ENCODE results near the gene CTR9.

DNA sequence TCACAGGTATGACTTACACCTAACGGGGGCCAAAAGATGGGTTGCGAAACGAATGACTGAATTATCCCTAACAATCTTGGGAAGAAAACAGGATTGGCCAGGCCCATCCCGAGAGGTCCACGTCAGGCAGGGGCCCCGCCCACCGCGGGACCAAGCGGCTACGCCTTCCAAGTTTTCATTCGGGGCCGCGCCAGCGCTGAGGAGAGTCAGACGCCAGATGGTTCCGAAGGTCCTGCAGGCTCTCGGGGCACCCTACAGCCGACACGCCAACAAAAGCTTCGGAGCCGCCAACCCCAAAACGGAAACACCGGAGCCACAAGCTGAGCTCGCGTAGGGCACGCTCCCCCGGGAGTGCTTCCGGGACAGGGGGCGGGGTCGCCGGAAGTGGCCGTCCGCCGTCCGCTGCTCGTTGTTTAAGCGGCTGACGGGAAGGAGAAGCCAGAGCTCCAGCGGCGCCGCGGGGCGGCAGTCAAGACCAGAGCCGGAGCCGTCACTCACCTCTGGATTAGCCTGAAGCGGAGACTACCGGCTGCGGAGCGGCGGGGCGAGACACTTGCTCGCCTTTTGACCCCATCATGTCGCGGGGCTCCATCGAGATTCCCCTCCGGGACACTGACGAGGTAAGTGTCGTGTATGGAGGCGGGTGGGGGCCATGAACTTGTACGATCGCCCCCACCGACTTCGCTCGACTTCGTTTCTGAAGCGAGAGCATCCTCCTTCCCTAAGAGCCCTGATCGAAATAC is at the start of gene CTR9:
- peak; percentile 40 for TF ChIP-seq CTCF (IDR thresholded peaks at IDR 0.05; ENCODE audit: low read depth, low read length)
- TF ChIP-seq EZH2phosphoT487 (IDR thresholded peaks at IDR 0.05; ENCODE audit: low read depth), result no peak

Data from OCI-LY3 (cell line).